NCI-H69 (cell line): ENCODE measurements around the gene ZNF555.
A peak's percentile ranks its signal among the peaks of the same experiment; 100 is the strongest.
"Not testable (repeated sequence)": the region's sequence is repeated elsewhere in the genome, so short reads cannot be mapped to it uniquely, and the experiment has no call there.

Experiments used
- DNase-seq: peaks from one replicate; lab custom pipeline; 2025; lab: John Stamatoyannopoulos, UW

Gene ZNF555

GRCh38 chr19:2807379-2808128 is 33.7 kb upstream of the ZNF555 start:
- DNase-seq, result no peak

- no peak for DNase-seq
Observed at GRCh38 chr19:2808129-2808941, 32.9 kb upstream of the ZNF555 start.

- DNase-seq, result no peak
Observed at GRCh38 chr19:2809387-2810140, 31.7 kb upstream of the ZNF555 start.

GRCh38 chr19:2810141-2811091 is 30.9 kb upstream of the ZNF555 start:
- DNase-seq, result no peak

- no peak for DNase-seq
Observed at GRCh38 chr19:2811221-2811722, 30.0 kb upstream of the ZNF555 start.

GRCh38 chr19:2811735-2812413 is 29.4 kb upstream of the ZNF555 start:
- no peak for DNase-seq

GRCh38 chr19:2812414-2813234 is 28.7 kb upstream of the ZNF555 start:
- DNase-seq, result no peak

GRCh38 chr19:2813235-2814160 is 27.8 kb upstream of the ZNF555 start:
- no peak for DNase-seq

GRCh38 chr19:2814426-2814825 is 26.8 kb upstream of the ZNF555 start:
- DNase-seq, result no peak

GRCh38 chr19:2815191-2815614 is 26.1 kb upstream of the ZNF555 start:
- DNase-seq, result no peak

GRCh38 chr19:2815923-2816322 is 25.4 kb upstream of the ZNF555 start:
- no peak for DNase-seq

- DNase-seq, result no peak
Observed at GRCh38 chr19:2816641-2817040, 24.6 kb upstream of the ZNF555 start.

GRCh38 chr19:2817237-2817829 is 23.9 kb upstream of the ZNF555 start:
- not testable (repeated sequence) for DNase-seq

GRCh38 chr19:2819540-2820111 is 21.6 kb upstream of the ZNF555 start, which contains the start of gene ZNF554:
Gene ZNF554 (plus strand): TSS chr19:2819868. CDS start chr19:2820072, 204 bp downstream.
- peak; percentile 98 for DNase-seq

GRCh38 chr19:2820112-2820702 is 21.1 kb upstream of the ZNF555 start:
- peak; percentile 66 for DNase-seq

- DNase-seq, result no peak
Observed at GRCh38 chr19:2822846-2823245, 18.4 kb upstream of the ZNF555 start.

GRCh38 chr19:2823646-2824045 is 17.6 kb upstream of the ZNF555 start:
- DNase-seq, result no peak
